Common myeloid progenitor, CD34-positive (primary cell): ENCODE measurements around the gene C2orf92.

Experiments
- CTCF ChIA-PET: fragments of 350-600 bp; sonication (Branson Sonifier 250); formaldehyde crosslinking; loops from one replicate; lab custom pipeline; 2021; ENCODE audit warnings: antibody characterized with exemption; lab: Charles Lee
- POLR2A ChIA-PET: fragments of 350-600 bp; sonication (Branson Sonifier 250); formaldehyde crosslinking; loops from one replicate; lab custom pipeline; 2021; ENCODE audit warnings: antibody characterized with exemption; lab: Charles Lee
- DNase-seq, 3 donors: peaks; one replicate each; pipeline versions ENCODE4 v3.0.0 to v3.0.0-alpha.2; 2013
- H3K27ac ChIP-seq, 2 experiments: 1 replicate in 1 of 2; 2 replicates in 1 of 2; pipeline ENCODE4 v1.7.0; 2013; ENCODE audit warnings: inconsistent platforms in 2 of 2, low read length in 2 of 2, mild to moderate bottlenecking in 2 of 2, low read depth in 1 of 2, moderate library complexity in 1 of 2; ENCODE audit not compliant: severe bottlenecking in 2 of 2, insufficient read depth in 1 of 2, poor library complexity in 1 of 2
- H3K27me3 ChIP-seq, 5 experiments: replicated peaks in 2 of 5; 1 replicate in 3 of 5; 2 replicates in 2 of 5; pipeline versions ENCODE4 v1.6.1 to v1.7.0; 2013; ENCODE audit warnings: low read length in 4 of 5, mild to moderate bottlenecking in 2 of 5, moderate library complexity in 2 of 5, inconsistent platforms in 1 of 5; ENCODE audit not compliant: insufficient read depth in 5 of 5, control insufficient read depth in 4 of 5
- H3K36me3 ChIP-seq, 4 experiments: 1 replicate in 2 of 4; 2 replicates in 2 of 4; pipeline versions ENCODE4 v1.6.1 to v1.7.0; 2013; ENCODE audit warnings: low read length in 3 of 4, control low read depth in 1 of 4, mild to moderate bottlenecking in 1 of 4; ENCODE audit not compliant: control insufficient read depth in 4 of 4, insufficient read depth in 4 of 4
- H3K4me1 ChIP-seq, 4 experiments: 1 replicate in 3 of 4; 2 replicates in 1 of 4; pipeline versions ENCODE4 v1.6.1 to v1.7.1; 2013; ENCODE audit warnings: low read length in 3 of 4, mild to moderate bottlenecking in 3 of 4, control low read depth in 1 of 4, inconsistent platforms in 1 of 4, moderate library complexity in 1 of 4; ENCODE audit not compliant: control insufficient read depth in 4 of 4, insufficient read depth in 4 of 4; ENCODE audit errors: control extremely low read depth in 1 of 4
- H3K4me3 ChIP-seq, 7 experiments: 1 replicate in 4 of 7; 2 replicates in 3 of 7; pipeline versions ENCODE4 v1.5.1 to v1.7.0; 2013; ENCODE audit warnings: mild to moderate bottlenecking in 7 of 7, low read length in 6 of 7, moderate library complexity in 6 of 7, inconsistent platforms in 2 of 7, low read depth in 2 of 7, control low read depth in 1 of 7; ENCODE audit not compliant: insufficient read depth in 4 of 7, control insufficient read depth in 1 of 7; ENCODE audit errors: extremely low read depth in 1 of 7
- H3K9me3 ChIP-seq, 5 experiments: 1 replicate in 4 of 5; 2 replicates in 1 of 5; pipeline versions ENCODE4 v1.6.1 to v1.7.1; 2013; ENCODE audit warnings: low read length in 4 of 5, mild to moderate bottlenecking in 2 of 5, inconsistent platforms in 1 of 5, low read depth in 1 of 5, moderate library complexity in 1 of 5; ENCODE audit not compliant: control insufficient read depth in 4 of 5, insufficient read depth in 2 of 5; ENCODE audit errors: control extremely low read depth in 1 of 5
- WGBS: methylation state at CpG from one replicate; pipeline ENCODE4 v1.1.5; 2013; ENCODE audit not compliant: insufficient coverage; 5-methylcytosine and 5-hydroxymethylcytosine counted together

The C2orf92 gene

GRCh38 chr2:97654309-97654708, 15.2 kb upstream of the C2orf92 start:
- DNase-seq = no peak
- Histone ChIP-seq H3K27ac (no peak overlapping the region), H3K4me3 (no peak overlapping the region), H3K9me3 (peaks cover 0 to 20% (median 7%) of the 10 kb centered on the region in 5 experiments), H3K27me3 (no peaks in the 10 kb centered on the region), H3K36me3 (peaks cover 7 to 64% (median 57%) of the 10 kb centered on the region in 4 experiments), H3K4me1 (no peaks in the 10 kb centered on the region)
- POLR2A ChIA-PET = no interaction called here
- CTCF ChIA-PET = interaction anchor here (1.1 to 1.8 kb wide), 4 partner anchors 8 to 63 kb away, joined by 4 to 9 read pairs (median 6); partner anchors contain the start of gene ACTR1B
- 96% methylated on average over 5 of the region's 5 CpGs for WGBS

GRCh38 chr2:97654791-97655190, 14.7 kb upstream of the C2orf92 start:
- Histone ChIP-seq H3K27ac (no peak overlapping the region), H3K36me3 (peaks cover 7 to 65% (median 57%) of the 10 kb centered on the region in 4 experiments), H3K4me1 (no peaks in the 10 kb centered on the region), H3K4me3 (no peak overlapping the region), H3K27me3 (no peaks in the 10 kb centered on the region), H3K9me3 (peaks cover 0 to 20% (median 7%) of the 10 kb centered on the region in 5 experiments)
- no peak for DNase-seq
- CTCF ChIA-PET = interaction anchor here (1.7 to 1.8 kb wide), 2 partner anchors 10 to 43 kb away, joined by 4 to 9 read pairs; partner anchors contain the start of gene ACTR1B
- POLR2A ChIA-PET = no interaction called here
- 100% methylated on average over 1 of the region's 2 CpGs for WGBS

GRCh38 chr2:97656129-97656755, 13.3 kb upstream of the C2orf92 start:
- POLR2A ChIA-PET = no interaction called here
- H3K27ac ChIP-seq = no peak overlapping the region
- H3K4me3 ChIP-seq = no peak overlapping the region
- CTCF ChIA-PET = no interaction called here
- peaks cover 7 to 70% (median 61%) of the 10 kb centered on the region in 4 experiments for H3K36me3 ChIP-seq
- peaks cover 0 to 20% (median 7%) of the 10 kb centered on the region in 5 experiments for H3K9me3 ChIP-seq
- H3K27me3 ChIP-seq = no peaks in the 10 kb centered on the region
- H3K4me1 ChIP-seq = peaks cover 0 to 11% (median 9%) of the 10 kb centered on the region in 4 experiments
- 100% methylated on average over 4 of the region's 7 CpGs for WGBS
- DNase-seq = no peak

GRCh38 chr2:97656905-97657587, 12.5 kb upstream of the C2orf92 start:
- POLR2A ChIA-PET = no interaction called here
- WGBS = 95% methylated on average over 12 of the region's 15 CpGs
- no peaks in the 10 kb centered on the region for H3K27me3 ChIP-seq
- peaks cover 7 to 70% (median 61%) of the 10 kb centered on the region in 4 experiments for H3K36me3 ChIP-seq
- H3K27ac ChIP-seq = no peak overlapping the region
- H3K4me1 ChIP-seq = peaks cover 0 to 18% (median 16%) of the 10 kb centered on the region in 4 experiments
- CTCF ChIA-PET = interaction anchor here (1.1 kb wide), 1 partner anchor 11 kb away, joined by 3 read pairs; the partner anchor contains the start of gene COX5B
- DNase-seq = no peak
- H3K9me3 ChIP-seq = peaks cover 0 to 20% (median 7%) of the 10 kb centered on the region in 5 experiments
- no peak overlapping the region for H3K4me3 ChIP-seq

- H3K9me3 ChIP-seq = peaks cover 0 to 20% (median 7%) of the 10 kb centered on the region in 5 experiments
- peaks cover 7 to 70% (median 61%) of the 10 kb centered on the region in 4 experiments for H3K36me3 ChIP-seq
- CTCF ChIA-PET = interaction anchor here (1.1 kb wide), 1 partner anchor 12 kb away, joined by 3 read pairs; the partner anchor contains the start of gene COX5B
- no peak overlapping the region for H3K4me3 ChIP-seq
- H3K27me3 ChIP-seq = no peaks in the 10 kb centered on the region
- WGBS = 97% methylated on average over 37 of the region's 37 CpGs
- H3K27ac ChIP-seq = no peak overlapping the region
- POLR2A ChIA-PET = no interaction called here
- peaks cover 3 to 29% (median 26%) of the 10 kb centered on the region in 4 experiments for H3K4me1 ChIP-seq
- no peak for DNase-seq
Observed at GRCh38 chr2:97657986-97658690, 11.4 kb upstream of the C2orf92 start.

- Histone ChIP-seq H3K27ac (no peak overlapping the region), H3K9me3 (peaks cover 0 to 15% (median 6%) of the 10 kb centered on the region in 5 experiments), H3K4me3 (no peak overlapping the region), H3K4me1 (peaks cover 3 to 31% (median 27%) of the 10 kb centered on the region in 4 experiments), H3K36me3 (peaks cover 7 to 66% (median 59%) of the 10 kb centered on the region in 4 experiments), H3K27me3 (no peaks in the 10 kb centered on the region)
- POLR2A ChIA-PET = no interaction called here
- WGBS = 96% methylated on average over 13 of the region's 13 CpGs
- no peak for DNase-seq
- CTCF ChIA-PET = interaction anchor here (8.8 kb wide), 1 partner anchor 39 kb away, joined by 111 read pairs; no protein-coding TSS in a partner anchor
Observed at GRCh38 chr2:97658691-97659157, 10.8 kb upstream of the C2orf92 start.
